Stimulated activated CD4-positive, alpha-beta T cell treated with anti-CD3 and anti-CD28 coated beads, Interleukin-1b, Interleukin-23, amount 100 ng/mL, for 4 hours (primary cell): Measurements from ENCODE around the gene ZNF429.
"Not testable (repeated sequence)": the region's sequence is repeated elsewhere in the genome, so short reads cannot be mapped to it uniquely, and the experiment has no call there.

Experiments used
- DNase-seq, 2 donors: peaks; one replicate each; pipeline ENCODE4 v3.0.0-alpha.2; 2020; ENCODE audit warnings: low read depth in 2 of 2

ZNF429 gene

GRCh38 chr19:21505459-21506451 lies at the start of gene ZNF429:
Gene ZNF429, plus strand, starts transcription at chr19:21505602. Its CDS starts 170 bp downstream, at chr19:21505772.
- DNase-seq = peak; percentile 73 to 83

DNA sequence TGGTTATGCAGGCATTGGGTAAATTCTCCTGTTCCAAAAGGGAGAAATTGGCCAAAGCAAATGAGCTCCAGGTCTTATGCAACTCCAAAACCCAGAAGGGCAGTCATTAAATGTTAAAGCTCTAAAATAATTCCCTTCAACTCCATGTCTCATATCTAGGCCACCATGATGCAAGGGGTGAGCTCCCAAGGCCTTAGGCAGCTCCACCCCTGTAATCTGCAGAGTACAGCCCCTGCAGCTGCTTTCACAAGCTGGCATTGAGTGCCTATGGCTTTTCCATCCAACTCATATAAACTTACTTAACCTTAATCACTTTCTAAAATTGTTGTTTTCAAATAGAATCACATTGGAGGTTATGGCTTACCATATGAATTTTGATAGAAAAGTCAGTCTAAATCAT lies 44.7 kb upstream of the ZNF429 start:
- no peak for DNase-seq

DNA sequence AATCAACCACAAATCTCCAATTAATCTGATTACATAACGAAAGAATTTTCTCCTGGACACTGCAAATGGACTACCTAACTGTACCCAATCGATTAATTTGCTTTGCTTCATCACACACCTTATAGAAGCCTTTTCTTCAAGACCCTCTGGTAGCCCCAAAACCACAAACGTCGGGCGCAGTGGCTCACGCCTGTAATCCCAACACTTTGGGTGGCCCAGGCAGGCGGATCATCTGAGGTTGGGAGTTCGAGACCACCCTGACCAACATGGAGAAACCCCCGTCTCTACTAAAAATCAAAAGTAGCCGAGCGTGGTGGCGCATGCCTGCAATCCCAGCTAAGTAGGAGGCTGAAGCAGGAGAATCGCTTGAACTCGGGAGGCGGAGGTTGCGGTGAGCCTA lies 42.9 kb upstream of the ZNF429 start:
- no peak for DNase-seq

- DNase-seq = peak in 1 of 2 donors; percentile 11
Observed at GRCh38 chr19:21463449-21464105, 41.8 kb upstream of the ZNF429 start.

DNA sequence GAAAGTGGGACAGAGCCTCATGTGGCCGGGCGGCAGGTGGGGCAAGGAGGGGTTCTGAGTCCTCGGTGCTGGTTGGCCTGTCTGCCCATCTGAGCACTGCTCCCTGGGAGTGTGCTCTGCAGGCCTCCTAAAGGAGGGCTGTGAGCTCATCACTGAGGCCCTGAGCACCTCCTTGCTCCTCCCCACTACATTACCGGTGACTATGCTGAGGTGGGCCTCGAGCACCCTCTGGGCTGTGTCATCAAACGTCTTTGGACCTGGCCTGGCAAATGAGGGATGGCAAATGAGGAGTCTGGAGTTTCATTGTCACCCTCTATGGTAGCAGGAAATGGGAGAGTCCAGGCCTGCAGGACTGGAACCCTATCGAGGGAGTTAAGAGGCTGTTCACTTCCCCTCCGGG lies 38.8 kb upstream of the ZNF429 start:
- DNase-seq = no peak

DNA sequence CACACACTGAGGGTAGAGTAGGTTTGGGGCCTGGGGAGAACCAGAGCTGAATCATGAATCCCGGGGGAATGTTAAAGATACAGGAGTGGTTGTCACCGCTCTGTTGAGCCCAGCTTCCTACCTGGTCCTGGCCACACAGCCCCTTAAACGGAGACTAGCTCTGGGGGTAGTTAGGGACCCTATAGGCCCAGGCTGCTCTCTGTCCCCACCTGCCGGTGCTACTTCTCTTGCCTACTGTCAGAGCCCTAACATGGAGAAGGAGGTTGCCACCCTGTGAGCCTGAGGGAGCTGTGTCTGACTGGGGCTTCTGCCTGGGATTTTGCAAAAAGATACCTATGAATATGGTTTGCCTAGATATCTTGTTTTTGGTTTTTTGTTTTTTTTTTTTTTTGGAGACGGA lies 36.6 kb upstream of the ZNF429 start:
- no peak for DNase-seq

DNA sequence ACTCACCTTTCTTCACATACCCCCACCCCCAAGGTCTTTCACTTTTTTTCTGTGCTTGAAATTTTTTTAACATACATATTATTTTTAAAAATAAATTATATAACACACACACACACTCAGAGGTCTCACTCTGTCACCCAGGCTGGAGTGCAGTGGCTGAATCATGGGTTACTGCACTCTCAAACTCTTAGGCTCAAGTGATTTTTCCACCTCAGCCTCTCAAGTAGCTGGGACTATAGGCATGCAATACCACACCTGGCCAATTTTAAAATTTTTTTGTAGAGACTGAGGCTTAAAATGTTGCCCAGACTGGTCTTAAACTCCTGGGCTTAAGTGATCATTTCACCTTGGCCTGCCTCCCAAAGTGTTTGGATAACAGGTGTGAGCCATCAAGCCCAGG lies 32.9 kb upstream of the ZNF429 start:
- no peak for DNase-seq

- DNase-seq = peak; percentile 39 to 68
Observed at GRCh38 chr19:21474671-21475181, 30.7 kb upstream of the ZNF429 start.

DNA sequence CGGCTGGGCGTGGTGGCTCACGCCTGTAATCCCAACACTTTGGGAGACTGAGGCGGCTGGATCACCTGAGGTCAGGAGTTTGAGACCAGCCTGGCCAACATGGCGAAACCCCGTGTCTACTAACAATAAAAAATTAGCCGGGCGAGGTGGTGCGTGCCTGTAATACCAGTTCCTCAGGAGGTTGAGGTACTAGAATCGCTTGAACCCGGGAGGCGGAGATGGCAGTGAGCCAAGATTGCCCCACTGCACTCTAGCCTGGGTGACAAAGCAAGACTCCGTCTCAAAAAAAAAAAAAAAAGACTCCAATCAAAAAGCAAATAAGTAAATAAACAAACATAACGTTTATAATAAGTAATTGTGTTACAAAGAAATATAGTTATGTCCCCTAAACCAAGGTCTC lies 23.0 kb upstream of the ZNF429 start:
- not testable (repeated sequence) for DNase-seq

- peak; percentile 55 to 63 for DNase-seq
Observed at GRCh38 chr19:21482863-21483276, 22.5 kb upstream of the ZNF429 start.

- DNase-seq = peak; percentile 43 to 64
Observed at GRCh38 chr19:21483589-21484170, 21.7 kb upstream of the ZNF429 start.

- no peak for DNase-seq
Observed at GRCh38 chr19:21484631-21485030, 20.8 kb upstream of the ZNF429 start.

DNA sequence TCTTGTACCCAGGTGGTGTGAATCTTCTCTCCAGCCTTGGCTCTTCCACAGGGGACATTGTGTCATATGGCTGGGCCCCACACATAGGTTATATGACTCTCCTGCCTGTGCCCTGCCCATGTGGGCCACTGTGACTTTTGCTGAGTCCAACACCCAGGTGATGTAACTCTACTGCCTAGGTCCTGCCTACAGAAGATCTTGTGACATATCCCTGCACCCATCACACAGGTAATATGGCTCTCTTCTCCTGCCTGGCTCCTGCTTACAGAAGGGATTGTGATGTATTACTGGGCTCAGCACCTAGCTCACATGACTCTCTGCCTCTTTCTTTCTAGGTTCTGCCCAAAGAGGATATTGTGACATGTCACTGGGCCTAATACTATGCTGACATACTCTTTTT lies 19.5 kb upstream of the ZNF429 start:
- DNase-seq = no peak

DNA sequence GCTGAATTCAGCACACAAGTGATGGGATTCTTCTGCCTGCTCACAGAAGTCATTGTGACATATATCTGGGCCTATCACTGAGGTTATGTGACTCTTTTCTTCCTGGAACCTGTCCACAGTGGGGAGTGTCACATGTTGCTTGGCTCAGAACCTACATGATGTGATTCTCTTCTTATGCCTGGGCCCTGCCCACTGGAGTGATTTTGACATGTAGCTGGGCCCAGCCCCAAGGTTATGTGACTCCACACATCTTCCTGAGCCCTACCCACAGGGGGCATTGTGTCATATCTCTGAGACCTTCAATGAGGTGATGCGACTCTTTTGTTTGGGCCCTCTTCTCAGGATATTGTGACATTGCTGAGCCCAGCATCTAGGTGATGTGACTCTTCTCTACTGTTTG lies 17.4 kb upstream of the ZNF429 start:
- no peak for DNase-seq

DNA sequence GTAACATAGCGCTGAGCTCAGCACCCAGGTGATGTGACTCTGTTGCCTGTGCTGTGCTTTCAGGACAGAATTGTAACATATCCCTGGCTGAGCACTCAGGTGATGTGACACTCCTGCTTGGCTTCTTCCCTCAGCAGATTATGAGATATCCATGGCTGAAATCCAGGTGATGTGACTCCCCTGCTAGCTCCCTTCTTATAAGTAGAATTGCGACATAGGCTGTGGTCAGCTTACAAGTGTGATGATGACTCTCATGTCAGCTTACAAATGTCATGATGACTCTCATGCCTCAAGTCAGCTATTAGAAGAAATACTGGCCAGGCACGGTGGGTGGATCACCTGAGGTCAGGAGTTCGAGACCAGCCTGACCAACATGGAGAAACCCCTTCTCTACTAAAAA lies 14.3 kb upstream of the ZNF429 start:
- no peak for DNase-seq

DNA sequence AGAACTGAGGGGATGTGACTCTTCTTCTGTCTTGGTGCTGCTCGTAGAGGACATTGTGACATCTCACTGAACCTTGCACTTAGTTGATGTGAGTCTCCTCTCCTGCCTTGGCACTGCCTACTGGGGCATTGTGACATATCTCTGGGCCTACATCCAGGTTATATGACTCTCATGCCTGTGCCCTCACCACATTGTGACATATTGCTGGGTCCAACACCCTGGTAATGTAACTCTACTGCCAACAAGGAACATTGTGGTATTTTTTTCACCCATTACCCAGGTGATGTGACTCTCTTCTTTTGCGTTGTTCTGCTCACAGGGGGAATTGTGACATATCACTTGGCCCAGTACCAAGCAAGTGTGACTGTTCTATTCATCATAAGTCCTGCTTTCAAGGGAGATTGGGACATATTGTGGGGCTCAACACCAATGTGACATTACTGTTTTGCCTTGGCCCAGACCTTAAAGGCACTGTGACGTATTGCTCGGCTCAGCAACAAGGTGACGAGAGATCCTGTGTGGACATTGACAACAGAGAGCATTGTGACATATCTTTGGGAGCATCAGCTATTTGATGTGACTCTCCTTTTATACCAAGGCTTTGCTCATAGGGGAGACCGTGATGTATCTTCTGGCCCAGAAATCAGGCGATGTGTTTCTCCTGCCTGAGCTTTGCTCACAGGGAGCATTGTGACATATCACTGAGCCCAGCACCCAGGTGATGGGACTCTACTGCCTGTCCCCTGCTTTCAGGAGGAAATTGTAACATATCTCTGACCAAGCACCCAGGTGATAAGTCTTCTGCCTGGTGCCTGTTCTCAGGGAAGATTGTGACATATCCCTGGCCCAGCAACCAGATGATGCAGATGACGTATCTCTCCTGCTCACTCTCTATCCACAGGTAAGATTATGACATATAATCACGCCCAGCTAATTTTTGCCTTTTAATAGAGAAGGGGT lies 12.2 kb upstream of the ZNF429 start:
- DNase-seq = no peak

DNA sequence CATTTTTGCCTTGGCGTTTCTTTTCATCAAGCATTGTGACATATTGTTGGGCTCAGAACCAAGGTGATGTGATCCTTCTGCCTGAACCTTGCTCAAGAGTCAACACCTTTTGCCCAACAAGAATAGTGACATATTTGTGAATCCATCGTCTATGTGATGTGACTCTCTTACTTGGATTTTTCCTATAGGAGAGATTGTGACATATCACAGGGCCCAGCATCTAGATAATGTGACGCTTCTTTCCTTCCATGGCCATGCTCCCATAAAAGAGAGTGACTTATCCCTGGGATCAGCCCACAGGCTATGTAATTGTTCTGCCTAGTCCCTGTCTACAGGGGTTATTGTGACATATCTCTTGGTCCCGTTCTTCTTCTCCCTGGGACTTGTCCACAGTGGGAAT lies 8.5 kb upstream of the ZNF429 start:
- DNase-seq = no peak

- DNase-seq = no peak
Observed at GRCh38 chr19:21498651-21499050, 6.8 kb upstream of the ZNF429 start.

DNA sequence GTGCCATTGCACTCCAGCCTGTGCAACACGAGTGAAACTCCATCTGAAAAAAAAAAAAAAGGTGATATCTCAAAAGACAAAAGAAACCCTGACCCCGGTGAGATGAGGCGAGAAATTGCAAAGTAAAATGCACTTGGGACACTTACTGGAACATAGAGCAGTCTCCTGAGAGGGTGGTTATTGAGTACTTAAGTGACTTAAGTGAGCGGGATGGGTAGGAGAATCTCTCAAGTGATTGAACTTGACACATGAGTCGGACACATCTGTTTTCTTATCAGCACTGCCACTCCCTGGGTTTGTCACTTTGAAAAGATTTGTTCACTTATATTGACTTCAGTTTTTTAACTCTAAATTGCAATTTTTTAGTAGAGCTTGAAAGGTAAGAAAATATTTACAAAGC lies 2.8 kb downstream of the ZNF429 start:
- no peak for DNase-seq

GRCh38 chr19:21511058-21511457 lies 5.7 kb downstream of the ZNF429 start:
- not testable (repeated sequence) for DNase-seq

DNA sequence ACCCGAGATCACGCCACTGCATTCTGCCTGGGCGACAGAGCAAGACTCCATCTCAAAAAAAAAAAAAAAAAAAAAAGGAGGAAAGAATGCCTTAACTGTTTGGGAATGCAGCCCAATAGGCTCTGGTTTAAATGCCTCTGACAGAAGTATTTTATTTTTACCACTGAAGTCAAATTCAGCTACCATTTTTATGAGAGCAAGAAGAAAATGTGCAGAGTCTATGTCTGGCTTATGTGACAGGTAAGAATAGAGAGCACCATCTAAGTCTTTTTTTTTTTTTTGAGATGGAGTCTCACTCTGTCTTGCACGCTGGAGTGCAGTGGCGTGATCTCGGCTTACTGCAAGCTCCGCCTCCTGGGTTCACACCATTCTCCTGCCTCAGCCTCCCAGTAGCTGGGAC lies 7.2 kb downstream of the ZNF429 start:
- DNase-seq = not testable (repeated sequence)
